Thyroid gland (tissue), 4 donors: ENCODE data around the gene AMER2.
A peak's percentile ranks its signal among the peaks of the same experiment; 100 is the strongest.

Experiments
- CTCF ChIP-seq, 6 experiments: fragments of 200-600 bp in 3 of 6; fragments of 450-650 bp in 3 of 6; sonication (generic) in 3 of 6; IDR thresholded peaks; one replicate each; pipeline ENCODE4 v1.5.1; 2016 to 2019; ENCODE audit warnings: antibody characterized with exemption in 6 of 6, mild to moderate bottlenecking in 2 of 6, inconsistent platforms in 1 of 6, moderate library complexity in 1 of 6
- POLR2A ChIP-seq, 2 donors: fragments of 450-650 bp; IDR thresholded peaks; one replicate each; pipeline ENCODE4 v1.6.1; 2017; ENCODE audit warnings: antibody characterized with exemption in 2 of 2, mild to moderate bottlenecking in 2 of 2, moderate library complexity in 1 of 2

DNA sequence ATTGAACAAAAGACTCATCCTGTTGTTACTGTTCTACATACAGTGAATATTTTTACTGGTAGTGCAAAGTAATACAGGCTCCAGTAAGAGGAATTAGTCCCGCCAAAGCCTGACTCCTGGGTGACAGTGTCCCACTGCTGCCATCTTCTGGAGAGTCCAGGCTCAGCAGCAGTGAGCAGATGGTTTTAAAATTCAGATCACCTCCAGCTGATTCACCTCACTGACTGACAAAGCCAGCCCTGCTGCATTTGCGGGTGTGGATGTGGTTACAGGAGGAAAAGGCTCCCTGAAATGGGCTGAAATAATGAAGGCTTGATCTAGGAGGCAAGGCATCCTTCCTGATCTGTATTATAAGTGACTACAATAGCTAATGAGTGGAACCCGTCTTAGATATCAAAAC lies 57.9 kb downstream of the AMER2 start:
- peak; percentile 33 to 90 (median 64) for TF ChIP-seq CTCF (IDR thresholded peaks at IDR 0.05)
- no peak for TF ChIP-seq POLR2A (IDR thresholded peaks at IDR 0.05)
